Activated naive CD8-positive, alpha-beta T cell treated with anti-CD3 and anti-CD28 coated beads, Interleukin-2, amount 50 U/mL, for 24 hours (primary cell): ENCODE data around the gene KMT5B.

Experiments
- ATAC-seq: fragments of 150-1000 bp; cut with Tn5 transposase; one replicate; pipeline ENCODE4 v1.10.0; 2021
- DNase-seq: peaks from one replicate; pipeline ENCODE4 v3.0.0; 2021
- H3K27ac Mint-ChIP-seq: one replicate; pipeline ENCODE4 v1.8.0; 2021; ENCODE audit warnings: mild to moderate bottlenecking, mixed read lengths
- H3K27me3 Mint-ChIP-seq: one replicate; pipeline ENCODE4 v1.8.0; 2021; ENCODE audit warnings: mixed read lengths
- H3K36me3 Mint-ChIP-seq: one replicate; pipeline ENCODE4 v1.8.0; 2021; ENCODE audit warnings: low read depth, mixed read lengths
- H3K4me1 Mint-ChIP-seq: one replicate; pipeline ENCODE4 v1.8.0; 2021; ENCODE audit warnings: mixed read lengths
- H3K4me3 Mint-ChIP-seq: one replicate; pipeline ENCODE4 v1.8.0; 2021; ENCODE audit warnings: mild to moderate bottlenecking, moderate library complexity, mixed read lengths
- H3K9me3 Mint-ChIP-seq: one replicate; pipeline ENCODE4 v1.8.0; 2021; ENCODE audit warnings: mixed read lengths

Gene KMT5B

DNA sequence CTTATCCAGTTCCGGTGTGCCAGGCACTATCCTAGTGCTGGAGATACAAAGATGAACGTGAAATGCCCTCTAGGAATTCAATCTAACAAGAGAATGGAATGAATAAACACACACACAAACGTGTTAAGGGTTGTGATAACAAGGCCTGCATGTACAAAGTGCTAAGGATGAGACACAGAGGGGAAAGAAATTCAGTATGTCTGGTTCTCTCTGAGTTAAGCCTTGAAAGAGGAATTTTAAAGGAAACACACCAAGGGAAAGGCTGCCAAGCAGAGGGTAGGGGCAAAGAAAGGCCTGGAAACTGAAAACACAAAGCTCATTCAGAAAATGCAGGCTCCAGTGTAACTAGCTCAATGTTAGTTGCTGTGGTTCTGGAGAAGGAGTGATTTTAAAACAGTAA lies 96.1 kb downstream of the KMT5B start:
- H3K27ac Mint-ChIP-seq = no peak overlapping the region
- no peak for DNase-seq

DNA sequence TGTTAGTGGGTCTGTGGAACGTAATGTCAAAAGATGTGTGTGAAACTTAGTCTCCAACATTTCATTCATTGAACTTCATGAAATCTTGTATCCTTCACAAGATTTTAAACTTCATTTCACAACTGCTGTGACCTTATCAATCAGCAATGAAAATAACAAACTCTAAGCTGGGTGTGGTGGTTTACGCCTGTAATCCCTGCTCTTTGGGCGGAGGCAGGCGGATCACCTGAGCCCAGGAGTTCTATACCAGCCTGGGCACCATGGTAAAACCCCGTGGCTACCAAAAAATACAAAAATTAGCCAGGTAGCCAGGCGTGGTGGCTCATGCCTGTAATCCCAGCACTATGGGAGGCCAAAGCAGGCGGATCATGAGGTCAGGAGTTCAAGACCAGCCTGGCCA lies 97.0 kb downstream of the KMT5B start:
- Mint-ChIP-seq H3K4me1 (peaks cover 19% of the 10 kb centered on the region), H3K4me3 (no peak overlapping the region), H3K27me3 (no peaks in the 10 kb centered on the region), H3K36me3 (peaks cover 2% of the 10 kb centered on the region), H3K27ac (no peak overlapping the region), H3K9me3 (no peaks in the 10 kb centered on the region)
- ATAC-seq = no peak
- DNase-seq = no peak

More for the DNA sequence above, 96.1 kb downstream of the KMT5B start:
- no peak for ATAC-seq
- Mint-ChIP-seq H3K36me3 (peaks cover 2% of the 10 kb centered on the region), H3K27me3 (no peaks in the 10 kb centered on the region), H3K4me3 (no peak overlapping the region), H3K4me1 (peaks cover 21% of the 10 kb centered on the region), H3K9me3 (no peaks in the 10 kb centered on the region)

DNA sequence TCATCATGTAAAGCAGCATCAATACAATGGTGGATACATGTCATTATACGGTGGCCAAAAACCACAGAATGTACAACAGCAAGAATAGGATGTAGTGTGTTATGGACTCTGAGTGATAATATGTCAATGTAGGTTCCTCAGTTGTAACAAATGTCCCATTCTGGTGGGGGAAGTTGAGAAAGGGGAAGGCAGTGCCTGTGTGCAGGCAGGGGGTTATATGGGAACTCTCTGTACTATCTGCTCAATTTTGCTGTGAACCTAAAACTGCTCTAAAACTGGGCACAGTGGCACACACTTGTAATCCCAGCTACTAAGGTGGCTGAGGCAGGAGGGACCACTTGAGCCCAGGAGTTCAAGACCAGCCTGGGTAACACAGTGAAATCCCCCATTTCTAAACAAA lies 97.8 kb downstream of the KMT5B start:
- Mint-ChIP-seq H3K27ac (no peak overlapping the region), H3K4me3 (no peak overlapping the region), H3K4me1 (peaks cover 19% of the 10 kb centered on the region), H3K27me3 (no peaks in the 10 kb centered on the region), H3K9me3 (no peaks in the 10 kb centered on the region), H3K36me3 (peaks cover 2% of the 10 kb centered on the region)
- ATAC-seq = no peak
- DNase-seq = no peak

DNA sequence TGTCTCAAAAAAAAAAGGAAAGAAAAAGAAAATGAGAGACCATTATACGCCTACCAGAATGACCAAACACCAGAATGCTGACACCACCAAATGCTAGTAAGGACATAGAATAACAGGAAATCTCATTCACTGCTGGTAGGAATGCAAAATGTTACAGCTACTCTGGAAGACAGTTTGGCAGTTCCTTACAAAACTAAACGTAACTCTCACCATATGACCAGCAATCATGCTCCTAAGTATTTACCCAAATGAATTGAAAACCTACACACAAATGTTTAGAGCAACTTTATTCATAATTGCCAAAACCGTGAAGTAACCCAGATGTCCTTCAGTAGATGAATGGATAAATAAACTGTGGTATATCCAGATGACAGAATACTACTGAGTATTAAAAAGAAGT lies 99.1 kb downstream of the KMT5B start:
- Mint-ChIP-seq H3K27me3 (no peaks in the 10 kb centered on the region), H3K9me3 (no peaks in the 10 kb centered on the region), H3K4me1 (peaks cover 10% of the 10 kb centered on the region), H3K36me3 (peaks cover 5% of the 10 kb centered on the region), H3K4me3 (no peak overlapping the region), H3K27ac (no peak overlapping the region)
- ATAC-seq (no peak), DNase-seq (no peak)

DNA sequence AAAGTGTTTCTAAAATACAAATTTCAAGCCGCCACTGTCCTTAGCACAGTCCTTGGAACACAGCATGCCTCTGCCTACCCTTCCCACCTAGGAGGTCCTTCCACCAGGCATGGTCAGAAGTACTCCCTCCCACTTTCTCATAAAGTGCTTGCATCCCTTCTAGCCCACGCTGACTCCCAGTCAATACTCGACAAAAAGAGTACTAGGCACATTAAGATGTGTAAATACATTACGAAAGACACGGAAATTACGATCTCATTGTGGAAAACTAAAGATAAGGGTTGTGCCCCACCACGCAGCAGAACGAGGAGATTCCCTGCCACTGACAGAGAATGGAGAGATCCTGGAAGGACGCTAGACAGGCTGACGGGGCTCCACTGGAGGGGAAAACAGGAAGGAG lies 105.4 kb downstream of the KMT5B start:
- peaks cover 3% of the 10 kb centered on the region for H3K4me1 Mint-ChIP-seq
- H3K4me3 Mint-ChIP-seq = no peak overlapping the region
- no peak overlapping the region for H3K27ac Mint-ChIP-seq
- no peak for DNase-seq
- no peak for ATAC-seq
- peaks cover 3% of the 10 kb centered on the region for H3K36me3 Mint-ChIP-seq
- no peaks in the 10 kb centered on the region for H3K9me3 Mint-ChIP-seq
- no peaks in the 10 kb centered on the region for H3K27me3 Mint-ChIP-seq

DNA sequence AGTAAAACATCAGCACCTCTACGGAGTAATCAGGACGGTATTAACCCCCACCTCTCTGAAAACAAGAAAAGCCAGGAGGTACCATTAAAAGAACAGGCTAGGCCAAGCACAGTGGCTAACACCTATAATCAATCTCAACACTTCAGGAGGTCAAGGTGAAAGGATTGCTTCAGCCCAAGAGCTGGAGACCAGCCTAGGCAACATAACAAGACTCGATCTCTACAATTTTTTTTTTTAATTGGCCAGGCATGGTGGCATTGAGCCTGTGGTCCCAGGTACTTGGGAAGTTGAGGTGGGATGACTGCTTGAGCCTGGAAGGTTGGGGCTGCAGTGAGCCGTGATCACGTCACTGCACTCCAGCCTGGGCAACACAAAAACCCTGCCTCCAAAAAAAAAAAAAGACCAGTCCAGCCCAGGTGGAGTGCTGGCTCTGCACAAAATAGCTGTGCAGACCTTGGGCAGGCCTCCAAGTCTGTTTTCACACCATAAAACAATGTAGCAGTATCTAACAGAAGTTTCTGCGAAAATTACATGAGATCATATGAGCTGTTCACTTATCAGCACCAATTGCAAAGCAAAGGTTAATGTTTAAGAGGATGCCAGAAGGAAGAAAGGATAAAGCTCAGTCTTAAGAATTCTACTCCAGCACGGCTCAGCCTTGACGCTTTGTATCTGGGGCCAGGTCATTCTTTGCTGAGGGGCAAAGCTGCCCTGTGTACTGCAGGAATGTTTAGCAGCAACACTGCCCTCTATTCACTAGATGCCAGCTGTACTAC lies 106.7 kb downstream of the KMT5B start:
- Mint-ChIP-seq H3K27ac (no peak overlapping the region), H3K9me3 (no peaks in the 10 kb centered on the region), H3K4me1 (peaks cover 3% of the 10 kb centered on the region), H3K36me3 (peaks cover 3% of the 10 kb centered on the region), H3K4me3 (no peak overlapping the region), H3K27me3 (no peaks in the 10 kb centered on the region)
- ATAC-seq = no peak
- no peak for DNase-seq
